IPS-11a (cell line): ENCODE results near the gene CD40LG.

Source experiments
- H3K4me3 ChIP-seq: one replicate; pipeline ENCODE4 v1.5.1; 2013; ENCODE audit warnings: low read depth, low read length, control low read depth

The CD40LG gene

DNA sequence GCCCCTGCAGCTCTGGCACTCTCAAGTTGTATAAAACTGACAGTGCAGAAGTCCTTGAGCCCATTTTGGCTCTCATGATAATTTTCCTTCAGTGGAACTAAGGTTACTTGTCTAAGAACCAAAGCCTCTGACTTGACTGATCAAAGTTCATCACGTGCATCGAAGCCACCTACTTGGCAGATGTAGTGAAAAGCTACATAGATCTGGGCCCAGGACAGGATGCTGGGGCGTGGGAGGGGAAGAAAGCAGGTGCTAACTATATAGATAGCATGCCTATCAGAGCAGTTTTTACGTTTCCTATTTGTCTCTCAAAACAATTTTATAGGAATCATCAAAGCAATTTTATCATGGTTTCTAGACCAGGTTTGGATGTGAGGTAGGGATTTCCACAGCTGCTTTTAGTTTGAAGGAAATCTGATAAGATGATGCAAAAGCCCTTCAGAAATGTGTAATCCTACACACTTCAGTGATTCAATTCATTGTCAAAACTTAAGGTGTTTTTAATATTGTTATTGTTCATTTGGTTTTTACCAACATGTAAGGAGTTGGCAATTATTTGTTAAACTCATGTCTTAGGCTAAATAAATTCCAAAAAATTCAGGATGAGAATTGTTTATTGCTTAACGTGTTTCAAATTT, 1.2 kb upstream of the CD40LG start:
- H3K4me3 ChIP-seq, result no peak overlapping the region

DNA sequence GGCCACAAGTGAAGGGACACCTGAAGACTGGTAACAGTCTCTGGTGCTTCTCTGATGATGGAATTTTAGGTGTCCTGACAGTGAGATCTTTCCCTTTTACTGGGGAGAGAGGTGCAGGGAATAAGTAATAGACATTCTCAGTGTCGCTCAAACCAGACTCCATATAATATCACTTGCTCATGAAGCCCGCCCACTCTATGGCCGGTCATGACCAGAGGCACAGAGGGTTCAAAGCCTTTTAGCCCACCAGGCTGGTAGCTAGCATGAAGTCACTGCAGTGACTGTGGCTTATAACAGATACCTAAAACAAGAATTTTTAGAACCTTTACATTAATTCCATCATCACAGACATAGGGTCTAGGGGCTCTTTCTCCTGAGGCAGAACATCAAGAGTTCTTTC, 2.9 kb downstream of the CD40LG start:
- no peak overlapping the region for H3K4me3 ChIP-seq

GRCh38 chrX:136652822-136653723, 5.1 kb downstream of the CD40LG start:
- no peak overlapping the region for H3K4me3 ChIP-seq

- no peak overlapping the region for H3K4me3 ChIP-seq
Observed at GRCh38 chrX:136656361-136656964, 8.5 kb downstream of the CD40LG start.

DNA sequence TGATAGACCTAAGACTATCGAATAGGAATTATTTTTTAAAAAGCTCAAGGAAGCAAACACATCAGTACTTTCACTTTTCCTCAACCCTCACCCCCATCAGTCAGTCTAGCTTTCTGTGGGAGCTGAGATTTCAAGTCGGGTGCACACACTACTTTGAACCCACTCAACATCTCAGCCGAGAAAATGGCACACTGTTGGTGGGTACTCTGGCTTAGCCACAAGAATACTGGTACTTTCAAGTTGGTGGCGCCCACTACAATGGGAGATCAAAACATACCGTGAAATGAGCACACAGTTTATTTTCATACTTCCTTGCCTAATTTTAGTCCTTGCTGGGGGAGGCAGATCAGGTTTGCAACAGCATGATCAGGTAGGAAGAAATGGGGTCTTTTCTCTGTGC, 10.2 kb downstream of the CD40LG start:
- no peak overlapping the region for H3K4me3 ChIP-seq

DNA sequence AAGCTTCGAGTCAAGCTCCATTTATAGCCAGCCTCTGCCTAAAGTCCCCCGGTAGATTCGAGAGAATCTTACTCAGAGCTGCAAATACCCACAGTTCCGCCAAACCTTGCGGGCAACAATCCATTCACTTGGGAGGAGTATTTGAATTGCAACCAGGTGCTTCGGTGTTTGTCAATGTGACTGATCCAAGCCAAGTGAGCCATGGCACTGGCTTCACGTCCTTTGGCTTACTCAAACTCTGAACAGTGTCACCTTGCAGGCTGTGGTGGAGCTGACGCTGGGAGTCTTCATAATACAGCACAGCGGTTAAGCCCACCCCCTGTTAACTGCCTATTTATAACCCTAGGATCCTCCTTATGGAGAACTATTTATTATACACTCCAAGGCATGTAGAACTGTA, 11.2 kb downstream of the CD40LG start:
- no peak overlapping the region for H3K4me3 ChIP-seq

DNA sequence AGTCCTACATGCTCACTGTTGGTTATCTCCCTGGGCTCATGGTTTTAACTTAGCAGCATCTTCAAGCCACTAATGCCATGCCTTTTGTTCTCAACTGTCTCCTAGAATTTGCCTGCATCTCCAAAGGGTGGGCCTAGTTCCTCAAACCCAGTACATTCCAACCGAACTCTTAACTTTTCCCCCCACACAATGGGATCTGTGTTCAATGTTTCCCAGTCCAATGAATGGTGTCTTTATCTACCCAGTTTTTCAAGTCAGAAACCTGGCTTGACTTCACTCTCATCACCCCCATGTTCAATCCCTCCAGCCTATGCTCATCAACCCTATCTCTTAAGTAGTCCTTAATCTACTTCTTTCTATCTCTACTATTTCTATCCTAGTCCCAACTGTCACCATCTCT, 12.9 kb downstream of the CD40LG start:
- H3K4me3 ChIP-seq, result no peak overlapping the region

DNA sequence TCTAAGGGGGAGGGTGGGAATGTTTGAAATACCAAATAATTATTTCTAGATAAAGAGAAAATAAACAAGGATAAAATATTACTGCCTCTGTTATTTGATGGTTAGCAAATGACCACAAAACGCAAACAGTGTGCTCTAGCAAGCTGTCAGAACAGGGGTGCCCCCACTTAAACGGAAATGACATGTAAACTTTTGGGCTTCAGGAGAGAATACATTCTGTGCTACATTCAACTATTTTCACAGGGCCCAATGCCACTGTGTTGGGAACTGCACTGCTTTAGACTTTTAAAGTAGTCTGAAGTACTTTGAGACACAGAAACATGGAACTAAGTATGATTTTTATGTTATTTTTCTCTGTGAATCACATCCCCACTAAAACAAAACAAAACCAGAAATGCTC, 14.1 kb downstream of the CD40LG start:
- no peak overlapping the region for H3K4me3 ChIP-seq

- H3K4me3 ChIP-seq, result no peak overlapping the region
Observed at GRCh38 chrX:136662976-136663375, 15.0 kb downstream of the CD40LG start.

- H3K4me3 ChIP-seq, result no peak overlapping the region
Observed at GRCh38 chrX:136665258-136665900, 17.4 kb downstream of the CD40LG start.

GRCh38 chrX:136666088-136666487, 18.1 kb downstream of the CD40LG start:
- no peak overlapping the region for H3K4me3 ChIP-seq

GRCh38 chrX:136667446-136668168, 19.6 kb downstream of the CD40LG start:
- H3K4me3 ChIP-seq, result no peak overlapping the region

DNA sequence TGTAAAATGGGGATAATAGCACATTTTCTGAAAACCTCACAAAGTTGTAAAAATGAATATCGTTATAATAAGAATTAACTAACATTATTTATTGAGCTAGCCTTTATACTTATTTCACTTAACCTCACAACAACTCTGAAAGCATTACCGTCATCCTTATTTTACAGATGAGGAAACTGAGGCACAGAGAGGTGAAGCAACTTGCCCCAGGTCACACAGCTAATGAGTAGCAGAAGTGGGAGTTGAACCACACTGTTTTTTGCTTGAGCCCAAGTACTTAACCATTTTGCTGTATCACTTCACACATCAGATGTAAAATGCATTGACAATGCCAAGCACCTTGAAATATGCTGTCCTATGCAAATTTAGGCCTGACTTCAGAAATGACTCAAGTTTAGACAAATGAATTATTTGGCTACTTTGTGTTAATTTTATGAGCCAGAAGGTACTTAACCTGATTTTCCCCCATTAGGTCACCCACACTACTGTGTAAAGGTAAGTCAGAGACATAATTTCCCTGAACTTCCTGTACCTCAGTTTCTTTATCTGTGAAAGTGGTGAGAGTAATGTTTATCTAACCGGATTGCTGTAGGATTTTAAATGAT, 23.1 kb downstream of the CD40LG start:
- no peak overlapping the region for H3K4me3 ChIP-seq

- no peak overlapping the region for H3K4me3 ChIP-seq
Observed at GRCh38 chrX:136674270-136674985, 26.5 kb downstream of the CD40LG start.

DNA sequence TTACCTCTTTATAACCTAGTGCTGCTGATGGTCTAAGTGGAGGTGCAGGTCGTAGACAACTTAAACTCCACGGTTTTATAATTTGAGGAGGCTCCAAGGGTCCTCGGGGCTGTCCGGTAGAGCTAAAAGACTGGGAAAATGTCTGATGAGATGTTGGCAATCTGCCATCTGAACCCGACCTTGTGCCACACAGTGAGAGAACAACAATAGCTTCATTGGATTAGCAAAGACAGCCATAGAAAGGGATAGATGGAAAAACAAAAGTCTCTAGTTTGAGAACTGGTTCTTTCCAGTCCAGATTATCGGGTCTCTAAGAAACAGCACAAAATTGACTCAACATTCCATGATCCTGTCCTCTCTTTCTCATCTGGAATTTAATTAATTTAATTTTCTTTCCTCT, 31.6 kb downstream of the CD40LG start:
- no peak overlapping the region for H3K4me3 ChIP-seq

GRCh38 chrX:136684120-136684519, 36.2 kb downstream of the CD40LG start:
- no peak overlapping the region for H3K4me3 ChIP-seq

DNA sequence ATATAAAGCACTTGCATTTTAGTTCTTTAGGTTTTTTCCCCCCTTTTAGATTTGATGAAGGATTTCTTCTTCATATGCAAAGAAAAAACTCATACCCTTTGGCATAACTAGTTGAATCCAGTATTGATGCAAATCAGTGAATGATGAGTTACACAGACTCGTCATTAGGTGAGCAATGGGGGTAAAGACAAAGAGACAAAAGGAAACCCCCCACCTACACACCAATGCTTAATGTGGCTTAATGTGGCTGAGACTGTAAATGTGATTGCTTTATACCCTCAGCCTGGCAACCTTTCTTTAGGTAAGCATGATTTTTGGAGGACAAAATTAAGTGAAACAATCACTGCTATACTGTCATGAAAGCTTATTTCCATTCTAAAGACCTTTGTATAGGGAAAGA, 39.5 kb downstream of the CD40LG start:
- no peak overlapping the region for H3K4me3 ChIP-seq

DNA sequence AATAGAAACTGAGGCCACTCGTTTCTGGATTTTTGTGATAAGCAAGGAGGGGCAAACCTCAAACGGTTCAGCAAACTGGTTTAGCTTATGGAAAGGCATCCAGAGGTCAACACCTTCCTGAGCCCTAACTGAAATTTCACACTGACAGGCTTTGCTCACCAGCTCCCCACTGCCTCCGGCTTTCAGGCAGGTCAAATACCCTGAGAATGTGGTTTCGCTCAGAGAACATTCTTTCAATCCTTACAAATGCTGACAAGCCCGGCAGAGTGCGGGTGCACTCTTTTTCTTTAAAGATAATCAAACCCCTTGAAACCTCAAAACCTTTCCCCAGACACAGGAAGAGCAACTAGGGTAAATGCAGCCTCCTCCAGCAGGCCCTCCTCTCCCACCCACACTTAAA, 41.5 kb downstream of the CD40LG start:
- H3K4me3 ChIP-seq, result no peak overlapping the region

DNA sequence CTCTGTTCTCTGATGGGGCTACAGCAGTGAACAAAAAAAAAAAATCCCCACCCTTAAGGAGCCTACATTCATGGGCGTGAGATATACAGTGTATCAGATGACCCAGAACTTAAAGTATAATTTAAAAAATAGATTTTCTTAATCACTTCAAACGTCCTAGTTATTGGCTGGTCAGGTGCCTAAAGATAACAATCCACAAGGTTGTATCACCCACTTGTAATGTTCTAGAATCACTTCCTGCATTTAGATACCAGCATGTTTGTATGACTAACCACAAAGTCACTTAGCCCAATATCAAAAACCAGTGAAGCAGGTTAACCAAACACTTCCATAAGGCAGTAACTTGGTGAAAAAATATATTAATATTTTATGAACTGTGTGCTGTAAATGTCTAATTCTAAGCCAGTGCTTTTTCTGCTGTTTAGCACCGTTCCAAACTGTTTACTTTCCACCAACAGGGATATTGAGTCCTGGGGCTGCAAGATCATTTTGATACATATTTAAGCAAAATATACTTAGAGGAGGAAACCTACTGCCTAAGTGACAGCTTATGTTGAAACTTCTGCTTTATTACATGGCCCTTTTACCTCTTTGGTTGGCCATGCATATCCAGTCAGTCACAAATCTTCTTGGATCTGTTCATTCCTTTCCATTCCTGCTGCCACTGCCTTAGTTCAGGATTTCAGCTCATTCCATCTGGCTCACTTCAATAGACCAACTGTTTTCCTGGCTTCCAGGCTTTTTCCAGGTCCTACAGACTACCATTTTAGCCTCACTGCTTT, 43.3 kb downstream of the CD40LG start:
- H3K4me3 ChIP-seq, result no peak overlapping the region
